DMS 273 (cell line): ENCODE results near the gene OR10K2.
"Not testable (repeated sequence)": the region's sequence is repeated elsewhere in the genome, so short reads cannot be mapped to it uniquely, and the experiment has no call there.

Experiments used
- DNase-seq: peaks from one replicate; lab custom pipeline; 2025; ENCODE audit not compliant: unreplicated experiment; lab: John Stamatoyannopoulos, UW

The OR10K2 gene

GRCh38 chr1:158426137-158426536 is at the start of gene OR10K2:
TSS of gene OR10K2 (minus strand) at chr1:158426237. CDS start at chr1:158420866, 5,371 bp downstream.
- DNase-seq, result no peak

GRCh38 chr1:158471920-158472319 is 45.9 kb upstream of the OR10K2 start, which contains the start of gene OR10R2:
TSS of gene OR10R2 (plus strand) at chr1:158472220. CDS start at chr1:158472326, 106 bp downstream.
- DNase-seq, result no peak

DNA sequence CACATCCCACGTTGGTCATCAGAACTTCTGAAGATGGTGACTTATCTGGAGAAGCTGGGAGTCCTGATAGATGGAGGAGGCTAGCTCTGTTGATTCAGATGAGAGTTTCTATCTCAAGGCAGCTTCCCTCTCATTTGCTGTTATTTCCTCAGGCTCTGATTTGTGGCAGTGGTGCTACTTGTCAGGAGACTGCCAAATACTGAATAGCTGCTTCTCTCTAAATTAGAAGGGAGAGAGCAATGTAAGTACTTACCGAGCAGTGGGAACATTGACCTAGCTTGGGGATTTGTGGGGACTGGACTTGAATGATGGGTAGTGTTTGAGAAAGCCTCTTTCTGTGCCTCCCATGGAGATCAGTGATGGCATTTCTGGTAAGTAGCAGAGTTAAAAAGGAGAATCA is 35.5 kb upstream of the OR10K2 start, which contains the start of gene OR10K1:
Gene OR10K1, plus strand, starts transcription at position 301 of the 400 bp plus-strand sequence. CDS start 3,728 bp downstream, outside the sequence.
- no peak for DNase-seq

DNA sequence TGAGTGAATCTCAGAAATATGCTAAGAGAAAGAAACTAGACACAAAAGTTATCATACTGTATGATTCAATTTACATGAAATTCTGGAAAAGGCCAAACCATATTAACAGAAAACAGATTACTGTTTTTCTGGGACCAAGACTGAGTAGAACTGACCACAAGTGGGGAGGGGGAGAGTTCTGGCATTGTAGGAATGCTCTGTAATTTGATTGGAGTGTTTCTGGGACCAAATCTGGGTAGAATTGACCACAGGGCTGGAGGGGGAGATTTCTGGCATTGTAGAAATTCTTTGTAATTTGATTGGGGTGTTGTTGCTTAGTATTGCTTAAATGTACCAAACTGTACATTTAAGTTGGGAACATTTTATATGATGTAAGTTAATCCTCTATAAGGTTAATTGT is 32.2 kb upstream of the OR10K2 start:
- no peak for DNase-seq

DNA sequence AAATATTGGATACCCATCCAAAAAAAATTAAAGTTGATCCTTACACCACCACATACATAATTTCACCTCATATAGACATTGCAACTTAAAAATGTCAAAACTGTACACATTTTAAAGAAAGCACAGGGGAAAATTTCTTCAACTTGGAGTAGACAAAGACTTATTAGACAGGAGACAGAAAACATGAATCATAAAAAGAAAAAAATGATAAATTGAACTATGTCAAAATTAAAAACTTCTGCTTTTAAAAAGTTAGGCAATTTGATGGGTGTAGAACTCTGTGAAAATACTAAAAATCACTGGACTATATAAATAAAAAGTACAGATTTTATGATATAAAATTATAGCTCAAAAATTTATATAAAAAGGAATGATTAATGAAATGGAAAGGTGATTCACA is 31.2 kb upstream of the OR10K2 start:
- no peak for DNase-seq

GRCh38 chr1:158454537-158454936 is 28.5 kb upstream of the OR10K2 start:
- DNase-seq, result no peak

GRCh38 chr1:158445376-158445775 is 19.3 kb upstream of the OR10K2 start:
- DNase-seq, result no peak

DNA sequence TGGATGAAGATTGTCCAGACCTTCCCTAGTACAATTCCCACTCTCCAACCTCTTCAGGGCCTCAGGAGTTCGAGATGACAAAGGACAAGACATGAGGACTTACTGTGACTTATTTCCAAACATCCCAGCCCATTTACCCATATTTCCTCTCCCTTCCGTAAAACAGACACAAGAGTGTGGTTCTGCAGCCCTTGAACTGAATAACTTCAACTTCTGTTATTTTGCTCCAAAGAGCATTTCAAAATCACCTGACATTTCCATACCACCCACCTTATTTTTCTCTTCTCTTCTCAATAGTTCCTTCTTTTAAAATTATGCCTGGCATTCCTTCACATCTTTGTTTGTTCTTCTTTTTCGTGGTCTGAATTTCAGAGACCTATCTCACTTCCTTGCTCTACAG is 8.7 kb upstream of the OR10K2 start:
- DNase-seq, result no peak

DNA sequence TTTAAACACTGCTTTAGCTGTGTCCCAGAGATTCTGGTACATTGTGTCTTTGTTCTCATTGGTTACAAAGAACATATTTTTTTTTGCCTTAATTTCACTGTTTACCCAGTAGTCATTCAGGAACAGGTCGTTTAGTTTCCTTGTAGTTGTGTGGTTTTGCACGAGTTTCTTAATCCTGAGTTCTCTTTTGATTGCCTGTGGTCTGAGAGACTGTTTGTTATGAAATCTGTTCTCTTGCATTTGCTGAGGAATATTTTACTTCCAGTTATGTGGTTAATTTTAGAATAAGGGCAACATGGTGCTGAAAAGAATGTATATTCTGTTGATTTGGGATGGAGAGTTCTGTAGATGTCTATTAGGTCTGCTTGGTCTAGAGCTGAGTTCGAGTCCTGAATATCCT is 4.1 kb upstream of the OR10K2 start:
- DNase-seq, result not testable (repeated sequence)

DNA sequence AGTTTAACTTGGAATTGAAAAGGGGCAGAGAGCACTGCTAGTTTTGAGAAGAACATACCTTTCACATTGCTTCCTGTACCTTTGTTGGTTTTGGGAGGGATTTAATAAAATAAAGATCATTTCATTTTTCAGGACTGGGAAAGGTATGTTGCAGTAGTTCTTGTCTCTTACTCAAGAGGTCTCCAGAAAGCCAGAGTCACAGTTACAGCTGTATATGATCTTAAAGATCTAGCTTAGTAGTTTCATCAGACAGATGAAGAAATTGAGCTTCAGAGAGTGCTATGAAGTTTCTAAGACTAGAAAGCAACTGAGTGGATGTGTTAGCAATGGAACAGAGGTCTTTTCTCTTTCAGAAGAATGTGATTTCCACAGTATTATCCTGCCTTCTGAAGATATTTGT is 1.0 kb downstream of the OR10K2 start:
- DNase-seq, result no peak

DNA sequence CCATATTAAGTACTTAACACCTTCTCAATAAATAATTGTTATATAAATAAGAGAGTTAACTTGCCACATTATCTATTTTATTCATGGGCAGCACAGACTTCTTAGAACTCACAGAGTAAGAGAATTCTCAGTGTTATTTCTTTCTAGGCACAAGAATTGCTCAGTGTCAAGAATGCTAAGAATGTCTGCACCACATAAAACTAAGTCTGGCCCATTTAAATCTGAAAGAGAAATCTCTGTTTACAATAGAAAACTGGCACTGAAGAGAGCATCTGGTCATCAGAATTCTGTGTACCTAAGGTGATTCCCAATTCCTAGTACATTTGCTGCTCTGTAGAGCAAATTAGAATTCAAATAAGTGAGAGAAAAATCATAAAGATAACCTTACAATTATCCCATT is 3.8 kb downstream of the OR10K2 start:
- DNase-seq, result no peak

DNA sequence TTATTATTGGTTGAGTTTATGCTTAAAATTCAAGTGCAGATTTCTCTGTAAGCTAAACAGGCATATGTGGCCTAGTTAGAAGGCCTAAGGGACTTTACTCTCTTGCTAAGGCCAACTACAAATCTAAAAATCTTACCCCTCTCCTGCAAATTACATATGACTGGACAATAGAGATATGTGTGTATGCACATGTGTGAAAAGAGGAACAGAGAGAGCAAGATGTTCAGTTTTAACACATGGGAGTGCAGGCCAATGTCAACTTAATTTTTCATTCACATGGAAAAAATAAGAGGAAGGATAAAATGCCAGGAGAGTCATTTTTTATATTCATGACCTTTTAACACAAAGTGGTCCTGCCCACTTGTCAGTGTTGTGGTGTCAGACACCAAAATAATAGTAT is 8.5 kb downstream of the OR10K2 start:
- no peak for DNase-seq

DNA sequence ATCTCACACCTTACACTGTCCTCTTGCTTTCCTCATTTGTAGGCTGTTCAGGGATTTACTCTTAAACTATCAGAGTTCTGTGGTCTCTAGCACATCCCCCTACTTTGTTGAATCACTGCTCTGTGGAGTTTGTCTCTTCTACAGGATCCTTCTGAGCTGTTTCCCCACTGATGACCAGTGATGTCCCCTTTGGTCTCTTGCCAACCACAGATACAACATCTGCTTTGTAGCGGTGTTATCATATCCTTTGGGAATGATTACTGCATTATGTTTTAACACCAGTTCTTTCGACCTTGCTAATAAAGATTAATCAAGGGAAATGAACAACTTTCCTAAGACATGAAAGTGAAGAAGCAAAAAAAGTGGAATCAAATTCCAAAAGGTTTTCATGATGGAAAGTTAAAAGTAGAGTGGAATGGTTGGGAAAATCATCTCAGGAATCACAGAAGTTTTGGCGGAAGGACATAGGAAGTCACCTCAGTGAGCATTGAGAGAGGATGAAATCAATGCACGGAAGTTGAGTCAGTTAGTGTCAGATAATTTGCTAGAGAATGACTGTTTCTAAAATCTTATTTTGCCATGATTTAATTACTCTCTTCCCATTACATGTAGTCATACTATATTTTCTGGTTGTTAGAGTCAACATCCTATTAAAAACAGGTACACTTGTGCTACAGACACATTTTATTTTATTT is 11.2 kb downstream of the OR10K2 start:
- no peak for DNase-seq

DNA sequence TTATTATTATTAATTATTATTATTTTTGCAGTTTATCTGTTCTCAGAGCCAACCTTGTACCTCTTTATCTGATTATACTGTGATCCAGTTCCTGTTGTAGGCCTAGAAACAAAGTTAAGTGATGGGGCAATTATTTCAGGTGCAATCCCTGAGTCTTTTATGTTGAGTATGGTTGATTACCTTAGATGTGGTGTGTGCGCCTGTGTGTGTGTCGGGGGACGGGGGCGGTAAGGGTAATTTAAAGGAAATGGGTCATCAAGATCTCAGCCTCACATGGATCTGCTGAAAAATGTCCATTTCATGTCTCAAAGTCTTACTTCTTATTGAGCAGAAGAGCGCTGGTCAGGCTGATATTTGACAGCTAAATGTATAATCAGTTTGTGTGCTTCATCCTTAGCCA is 18.9 kb downstream of the OR10K2 start:
- DNase-seq, result no peak

DNA sequence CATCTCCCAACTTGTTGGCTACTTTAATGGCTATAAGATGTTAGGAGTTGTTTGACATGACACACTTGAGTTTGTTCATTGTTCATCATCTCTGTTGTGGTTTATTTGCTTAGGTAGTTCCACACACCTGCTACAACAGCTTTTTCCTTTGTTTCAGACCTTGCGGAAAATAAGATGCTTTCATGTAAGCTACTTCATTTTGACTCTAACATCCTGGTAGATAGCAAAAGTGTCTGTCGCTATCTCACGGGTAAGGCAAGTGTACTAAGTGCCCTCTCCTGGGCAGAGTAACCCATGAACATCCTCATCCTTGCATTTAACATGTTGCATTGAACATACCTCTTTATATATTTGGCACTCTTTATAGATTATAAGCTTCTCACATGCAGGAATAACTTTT is 25.2 kb downstream of the OR10K2 start:
- no peak for DNase-seq

GRCh38 chr1:158398818-158399514 is 27.1 kb downstream of the OR10K2 start, which contains the start of gene OR10T2:
TSS of gene OR10T2 (minus strand) at chr1:158399466. CDS start at chr1:158399466, 0 bp downstream.
- no peak for DNase-seq

DNA sequence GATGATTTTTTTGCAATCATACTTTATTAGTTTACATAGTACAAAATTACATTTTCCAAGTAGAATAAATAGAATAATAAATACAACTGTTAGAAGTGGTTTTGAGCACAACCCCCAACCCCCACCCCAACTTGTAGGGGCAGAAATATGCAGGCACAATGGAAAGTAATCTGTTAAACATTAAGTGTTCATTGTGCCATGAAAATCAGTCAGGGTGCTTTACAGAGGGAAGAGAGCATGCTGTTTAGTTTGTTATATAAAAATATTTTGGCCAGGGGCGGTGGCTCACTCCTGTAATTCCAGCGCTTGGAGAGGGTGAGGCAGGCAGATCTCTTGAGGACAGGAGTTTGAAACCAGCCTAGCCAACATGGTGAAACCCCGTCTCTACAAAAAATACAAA is 29.4 kb downstream of the OR10K2 start:
- no peak for DNase-seq

GRCh38 chr1:158393476-158393875 is 32.6 kb downstream of the OR10K2 start:
- no peak for DNase-seq

- no peak for DNase-seq
These were observed 34.9 kb downstream of the OR10K2 start for GRCh38 chr1:158391099-158391498.

DNA sequence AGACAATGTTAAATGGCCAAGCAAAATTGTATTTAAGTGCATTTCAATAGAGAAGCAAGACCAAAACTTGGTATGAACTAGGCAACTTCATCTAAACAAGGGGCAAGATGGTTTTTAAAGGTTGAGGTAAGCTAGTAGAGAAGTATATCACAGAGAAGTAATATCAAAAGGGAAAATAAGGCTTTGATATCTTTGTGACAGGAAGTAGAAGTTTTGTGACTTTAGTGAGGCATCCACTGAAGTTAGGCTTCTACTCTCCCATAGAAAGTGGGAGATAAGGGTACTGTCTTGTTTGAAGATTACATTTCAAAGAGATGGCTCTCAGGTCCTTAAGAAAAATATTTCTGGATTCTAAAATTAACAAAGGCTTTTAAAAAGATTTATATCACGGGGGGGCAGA is 35.7 kb downstream of the OR10K2 start:
- no peak for DNase-seq

GRCh38 chr1:158374860-158375259 is 51.2 kb downstream of the OR10K2 start:
- no peak for DNase-seq

DNA sequence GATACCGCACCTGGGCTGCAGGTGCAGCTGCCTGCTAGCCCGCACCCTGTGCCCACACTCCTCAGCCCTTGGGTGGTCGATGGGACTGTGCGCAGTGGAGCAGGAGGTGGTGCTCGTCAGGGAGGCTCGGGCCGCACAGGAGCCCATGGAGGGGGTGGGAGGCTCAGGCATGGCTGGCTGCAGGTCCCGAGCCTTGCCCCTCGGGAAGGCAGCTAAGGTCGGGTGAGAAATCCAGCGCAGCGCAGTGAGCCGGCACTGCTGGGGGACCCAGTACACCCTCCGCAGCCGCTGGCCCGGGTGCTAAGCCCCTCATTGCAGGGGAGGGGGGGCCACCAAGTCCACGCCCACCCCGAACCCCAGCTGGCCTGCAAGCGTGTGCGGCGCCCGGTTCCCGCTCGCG is 51.9 kb downstream of the OR10K2 start:
- not testable (repeated sequence) for DNase-seq
